GM12873 (cell line): ENCODE results near the gene PPP1CA.

ENCODE experiments used
- TF ChIP-seq, protein P1 (sequence below): IDR thresholded peaks from 2 replicates; pipeline ENCODE4 v1.5.1; 2012; ENCODE audit warnings: low read depth, mild to moderate bottlenecking, moderate library complexity, low read length, control low read depth; ENCODE audit not compliant: insufficient read depth; ENCODE audit errors: missing control alignments

Gene PPP1CA

DNA sequence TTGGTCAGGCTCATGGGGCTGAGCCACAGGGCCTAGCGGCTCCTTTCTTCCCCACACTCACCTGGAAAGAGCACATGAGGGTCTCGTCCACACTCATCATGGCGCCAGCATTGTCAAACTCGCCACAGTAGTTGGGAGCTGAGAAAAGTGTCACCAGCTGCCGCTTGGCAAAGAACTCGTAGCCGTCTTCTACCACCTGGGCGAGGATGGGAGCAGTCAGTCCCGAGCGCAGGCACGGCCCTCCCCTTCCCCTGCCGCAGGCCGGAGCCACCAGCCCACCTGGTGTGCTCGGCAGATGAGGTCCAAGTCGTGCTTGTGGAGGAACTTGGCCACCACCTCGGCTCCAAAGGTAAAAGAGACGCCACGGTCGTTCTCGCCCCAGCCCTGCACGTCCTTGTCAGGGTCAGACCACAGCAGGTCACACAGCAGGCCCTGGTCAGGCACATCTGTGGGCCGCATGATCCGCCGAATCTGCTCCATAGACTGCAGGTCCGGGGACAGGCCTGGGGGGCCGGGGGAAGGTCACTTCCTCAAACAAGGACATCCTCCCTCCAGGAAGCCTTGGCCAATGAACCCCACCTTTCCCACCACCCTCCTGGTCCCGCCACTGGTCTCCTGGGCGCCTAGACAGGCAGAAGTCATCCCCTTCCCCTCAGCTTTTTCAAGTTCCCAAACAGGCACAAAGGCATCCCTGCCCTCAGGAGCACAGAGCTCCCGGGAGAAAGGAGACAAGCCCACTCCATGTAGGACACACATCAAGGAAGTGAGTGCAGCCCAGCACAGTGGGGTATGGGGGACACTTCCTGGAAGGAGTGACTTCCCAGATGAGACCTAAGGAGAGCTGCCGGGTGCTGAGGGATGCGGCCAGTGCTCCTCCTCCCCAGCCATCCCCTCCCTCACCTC, 2.7 kb downstream of the PPP1CA start:
- TF ChIP-seq, protein P1, sequence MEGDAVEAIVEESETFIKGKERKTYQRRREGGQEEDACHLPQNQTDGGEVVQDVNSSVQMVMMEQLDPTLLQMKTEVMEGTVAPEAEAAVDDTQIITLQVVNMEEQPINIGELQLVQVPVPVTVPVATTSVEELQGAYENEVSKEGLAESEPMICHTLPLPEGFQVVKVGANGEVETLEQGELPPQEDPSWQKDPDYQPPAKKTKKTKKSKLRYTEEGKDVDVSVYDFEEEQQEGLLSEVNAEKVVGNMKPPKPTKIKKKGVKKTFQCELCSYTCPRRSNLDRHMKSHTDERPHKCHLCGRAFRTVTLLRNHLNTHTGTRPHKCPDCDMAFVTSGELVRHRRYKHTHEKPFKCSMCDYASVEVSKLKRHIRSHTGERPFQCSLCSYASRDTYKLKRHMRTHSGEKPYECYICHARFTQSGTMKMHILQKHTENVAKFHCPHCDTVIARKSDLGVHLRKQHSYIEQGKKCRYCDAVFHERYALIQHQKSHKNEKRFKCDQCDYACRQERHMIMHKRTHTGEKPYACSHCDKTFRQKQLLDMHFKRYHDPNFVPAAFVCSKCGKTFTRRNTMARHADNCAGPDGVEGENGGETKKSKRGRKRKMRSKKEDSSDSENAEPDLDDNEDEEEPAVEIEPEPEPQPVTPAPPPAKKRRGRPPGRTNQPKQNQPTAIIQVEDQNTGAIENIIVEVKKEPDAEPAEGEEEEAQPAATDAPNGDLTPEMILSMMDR: no peak

DNA sequence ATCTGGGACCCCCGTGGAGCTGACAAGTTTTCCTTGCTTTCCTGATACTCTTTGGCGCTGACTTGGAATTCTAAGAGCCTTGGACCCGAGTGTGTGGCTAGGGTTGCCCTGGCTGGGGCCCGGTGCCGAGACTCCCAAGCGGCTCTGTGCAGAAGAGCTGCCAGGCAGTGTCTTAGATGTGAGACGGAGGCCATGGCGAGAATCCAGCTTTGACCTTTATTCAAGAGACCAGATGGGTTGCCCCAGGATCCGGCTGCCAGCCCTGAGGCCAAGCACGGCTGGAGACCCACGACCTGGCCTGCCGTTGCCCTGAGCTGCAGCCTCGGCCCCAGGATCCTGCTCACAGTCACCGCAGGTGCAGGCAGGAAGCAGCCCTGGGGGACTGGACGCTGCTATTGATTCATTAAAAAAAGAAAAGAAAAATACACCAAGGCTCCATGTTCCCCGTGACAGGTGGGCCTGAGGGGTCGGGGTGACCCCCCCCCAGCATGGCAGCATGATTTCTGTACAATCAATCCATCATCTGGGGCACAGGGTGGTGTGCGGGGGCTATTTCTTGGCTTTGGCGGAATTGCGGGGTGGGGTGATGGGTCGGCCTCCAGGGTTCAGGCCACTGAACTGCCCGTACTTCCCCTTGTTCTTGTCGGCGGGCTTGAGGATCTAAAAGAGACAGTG, 3.5 kb downstream of the PPP1CA start:
- TF ChIP-seq, protein P1: no peak

DNA sequence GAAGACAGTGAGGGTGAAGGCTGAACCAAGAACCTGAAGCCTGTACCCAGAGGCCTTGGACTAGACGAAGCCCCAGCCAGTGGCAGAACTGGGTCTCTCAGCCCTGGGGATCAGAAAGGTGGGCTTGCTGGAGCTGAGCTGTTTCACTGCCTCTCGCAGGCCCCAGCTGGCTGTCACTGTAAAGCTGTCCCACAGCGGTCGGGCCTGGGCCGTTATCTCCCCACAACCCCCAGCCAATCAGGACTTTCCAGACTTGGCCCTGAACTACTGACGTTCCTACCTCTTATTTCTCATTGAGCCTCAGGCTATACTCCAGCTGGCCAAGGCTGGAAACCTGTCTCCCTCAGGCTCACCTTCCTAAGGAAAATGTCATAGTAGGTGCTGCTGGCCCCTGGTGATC, 4.1 kb downstream of the PPP1CA start:
- TF ChIP-seq, protein P1: no peak

DNA sequence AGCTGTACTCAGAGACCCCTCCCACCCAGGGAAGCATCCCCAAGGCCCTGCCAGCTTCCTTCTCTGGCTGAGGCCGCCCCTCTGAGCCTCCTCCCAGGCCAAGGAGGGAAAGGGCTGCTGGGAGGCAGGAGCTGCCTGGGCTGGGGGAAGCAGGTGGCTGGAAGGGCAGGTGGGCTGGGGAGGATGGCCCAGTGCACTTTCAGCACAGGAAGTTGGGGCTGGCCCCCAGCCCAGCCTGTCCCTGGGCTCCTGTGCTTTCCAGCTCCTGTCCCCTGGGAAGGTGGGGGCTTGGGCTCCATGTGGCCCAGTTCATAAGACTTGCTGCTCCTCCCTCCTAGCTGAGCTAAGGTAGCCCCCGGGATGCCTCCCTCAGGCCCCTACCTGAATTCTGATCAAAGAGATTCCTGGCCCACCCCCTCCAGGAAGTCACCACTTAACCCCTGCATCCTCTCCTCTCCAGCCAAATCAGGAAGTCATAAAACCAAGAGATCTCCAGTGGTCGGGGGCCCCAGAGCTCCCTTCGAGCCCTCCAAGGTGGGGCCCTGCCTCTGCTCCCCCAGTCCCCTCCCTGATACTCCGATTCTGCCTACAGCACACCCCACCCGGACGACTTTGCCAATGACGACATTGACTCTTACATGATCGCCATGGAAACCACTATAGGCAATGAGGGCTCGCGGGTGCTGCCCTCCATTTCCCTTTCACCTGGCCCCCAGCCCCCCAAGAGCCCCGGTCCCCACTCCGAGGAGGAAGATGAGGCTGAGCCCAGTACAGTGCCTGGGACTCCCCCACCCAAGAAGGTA, 4.9 kb downstream of the PPP1CA start:
- TF ChIP-seq, protein P1: no peak

DNA sequence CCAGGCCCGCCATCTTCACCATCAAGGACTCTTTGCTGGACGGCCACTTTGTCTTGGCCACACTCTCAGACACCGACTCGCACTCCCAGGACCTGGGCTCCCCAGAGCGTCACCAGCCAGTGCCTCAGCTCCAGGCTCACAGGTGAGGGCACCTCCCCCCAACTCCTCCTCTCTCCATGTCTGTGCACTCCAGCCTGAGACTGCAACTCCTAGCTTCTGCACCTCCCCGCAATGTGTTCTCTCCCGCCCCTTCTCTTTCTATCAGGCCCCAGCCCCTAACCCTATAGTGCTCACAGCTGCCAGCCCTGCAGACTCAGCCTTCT, 5.4 kb downstream of the PPP1CA start:
- TF ChIP-seq, protein P1: no peak

DNA sequence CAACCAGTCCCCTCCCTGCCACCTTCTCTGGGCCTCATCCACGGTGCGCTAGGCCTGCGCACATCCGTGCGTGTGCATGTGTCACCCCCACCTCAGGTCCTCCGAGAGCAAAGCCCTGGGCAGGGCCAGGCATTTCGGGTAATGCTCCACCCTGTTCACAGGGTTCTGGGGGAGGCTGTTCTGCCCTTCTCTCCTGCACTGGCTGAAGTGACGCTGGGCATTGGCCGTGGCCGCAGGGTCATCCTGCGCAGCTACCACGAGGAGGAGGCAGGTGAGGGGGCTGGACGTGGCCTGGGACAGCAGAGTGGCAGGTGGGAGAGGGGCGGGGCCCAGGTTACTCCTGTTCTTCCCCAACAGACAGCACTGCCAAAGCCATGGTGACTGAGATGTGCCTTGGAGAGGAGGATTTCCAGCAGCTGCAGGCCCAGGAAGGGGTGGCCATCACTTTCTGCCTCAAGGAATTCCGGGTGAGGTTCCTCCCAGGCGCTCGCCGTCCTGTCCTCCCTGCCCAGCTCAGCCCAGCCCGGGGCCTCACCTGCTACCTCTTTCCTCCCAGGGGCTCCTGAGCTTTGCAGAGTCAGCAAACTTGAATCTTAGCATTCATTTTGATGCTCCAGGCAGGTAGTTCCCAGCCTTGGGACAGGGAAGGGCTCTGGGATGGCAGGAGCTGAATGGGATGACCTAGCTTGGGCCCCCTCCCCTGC, 6.0 kb downstream of the PPP1CA start:
- TF ChIP-seq, protein P1: no peak
